AG04450 (cell line): ENCODE results near the gene GALNT9. TPM values are rescaled to one million over a fixed set of nuclear protein-coding genes. Genes with fewer than 3 reads are reported as not detected.

Experiments
- CTCF ChIA-PET: fragments of 300-600, 350-600 bp; formaldehyde crosslinking; extraction: SDS; loops from one replicate; lab custom pipeline; 2022; ENCODE audit warnings: antibody characterized with exemption, inconsistent platforms; lab: Charles Lee
- POLR2A ChIA-PET: fragments of 350-600 bp; formaldehyde crosslinking; extraction: SDS; loops from one replicate; lab custom pipeline; 2021; ENCODE audit warnings: antibody characterized with exemption, inconsistent platforms; lab: Yijun Ruan, JAX
- DNase-seq: peaks from one replicate; pipeline ENCODE4 v3.0.0-alpha.2; 2011; ENCODE audit warnings: low read depth, low spot score
- H3K27ac ChIP-seq: one replicate; pipeline ENCODE4 v1.5.1; 2012; ENCODE audit warnings: low read depth, low read length, control low read depth
- H3K27me3 ChIP-seq: one replicate; pipeline ENCODE4 v1.6.0; 2012; ENCODE audit warnings: low read length; ENCODE audit not compliant: control insufficient read depth, insufficient read depth
- H3K4me3 ChIP-seq: 2 replicates; pipeline ENCODE4 v1.5.1; 2011; ENCODE audit warnings: mild to moderate bottlenecking, low read depth, low read length, control low read depth
- H3K9me3 ChIP-seq: 2 replicates; pipeline ENCODE4 v1.5.1; 2012; ENCODE audit warnings: low read length; ENCODE audit not compliant: control insufficient read depth, insufficient read depth
- CTCF ChIP-seq: IDR thresholded peaks from 2 replicates; pipeline ENCODE4 v1.5.1; 2011; ENCODE audit warnings: low read depth, low read length, control low read depth, inconsistent platforms
- polyA plus RNA-seq: library from polyadenylated mRNA; depleted of rRNA; stranded (reverse); fragments of >200 nt; gene quantifications from 2 replicates; pipeline ENCODE4 v1.2.3, GENCODE V29; 2011

The GALNT9 gene
- polyA plus RNA-seq, 1 experiment, result not detected

GRCh38 chr12:132289356-132290202 lies 39.8 kb downstream of the GALNT9 start:
- TF ChIP-seq CTCF, result no peak
- DNase-seq, result no peak
- H3K27ac ChIP-seq, result no peak overlapping the region
- H3K4me3 ChIP-seq, result no peak overlapping the region
- ChIA-PET CTCF (no interaction called here), POLR2A (no interaction called here)
- peaks cover 7% of the 10 kb centered on the region for H3K27me3 ChIP-seq
- H3K9me3 ChIP-seq, result peaks cover 87% of the 10 kb centered on the region

GRCh38 chr12:132288516-132289215 lies 40.7 kb downstream of the GALNT9 start:
- H3K27me3 ChIP-seq, result peaks cover 7% of the 10 kb centered on the region
- H3K9me3 ChIP-seq, result peaks cover 82% of the 10 kb centered on the region
- TF ChIP-seq CTCF, result no peak
- no peak overlapping the region for H3K27ac ChIP-seq
- H3K4me3 ChIP-seq, result no peak overlapping the region
- ChIA-PET CTCF (no interaction called here), POLR2A (no interaction called here)
- DNase-seq, result no peak

- DNase-seq, result no peak
- Histone ChIP-seq H3K27ac (no peak overlapping the region), H3K27me3 (peaks cover 7% of the 10 kb centered on the region), H3K9me3 (peaks cover 79% of the 10 kb centered on the region), H3K4me3 (no peak overlapping the region)
- ChIA-PET POLR2A (no interaction called here), CTCF (no interaction called here)
- TF ChIP-seq CTCF, result no peak
Measured at GRCh38 chr12:132287391-132288238, 41.8 kb downstream of the GALNT9 start.

- Histone ChIP-seq H3K27ac (no peak overlapping the region), H3K27me3 (peaks cover 7% of the 10 kb centered on the region), H3K4me3 (no peak overlapping the region), H3K9me3 (peaks cover 72% of the 10 kb centered on the region)
- ChIA-PET CTCF (no interaction called here), POLR2A (no interaction called here)
- TF ChIP-seq CTCF, result no peak
- no peak for DNase-seq
Measured at GRCh38 chr12:132286912-132287311, 42.5 kb downstream of the GALNT9 start.
